Spleen (tissue), 11 donors: ENCODE results near the gene ZNF672. TPM values are rescaled to one million over a fixed set of nuclear protein-coding genes. Genes with fewer than 3 reads are reported as not detected.

Source experiments
- DNase-seq: peaks from one replicate; pipeline ENCODE4 v3.0.0-alpha.2; 2020
- H3K27ac ChIP-seq, 8 donors: fragments of 200-600 bp; sonication (generic) in 7 of 8; 1 replicate in 4 of 8; 2 replicates in 4 of 8; pipeline versions ENCODE4 v1.5.0 to v1.8.0; 2016 to 2021; ENCODE audit warnings: inconsistent platforms in 4 of 8, mild to moderate bottlenecking in 4 of 8, moderate library complexity in 1 of 8
- H3K27me3 ChIP-seq, 7 donors: fragments of 200-600 bp; sonication (generic) in 6 of 7; replicated peaks in 1 of 7; 1 replicate in 4 of 7; 2 replicates in 3 of 7; pipeline versions ENCODE4 v1.5.0 to v1.8.0; 2016 to 2021; ENCODE audit warnings: inconsistent platforms in 3 of 7, mild to moderate bottlenecking in 1 of 7
- H3K36me3 ChIP-seq, 6 donors: fragments of 200-600 bp; sonication (generic) in 5 of 6; 1 replicate in 4 of 6; 2 replicates in 2 of 6; pipeline versions ENCODE4 v1.5.0 to v1.8.0; 2016 to 2021; ENCODE audit warnings: inconsistent platforms in 2 of 6
- H3K4me1 ChIP-seq, 6 donors: fragments of 200-600 bp; sonication (generic) in 5 of 6; 1 replicate in 3 of 6; 2 replicates in 3 of 6; pipeline versions ENCODE4 v1.5.0 to v1.8.0; 2016 to 2021; ENCODE audit warnings: inconsistent platforms in 3 of 6
- H3K4me3 ChIP-seq, 8 donors: fragments of 200-600 bp; sonication (generic) in 7 of 8; 1 replicate in 4 of 8; 2 replicates in 4 of 8; pipeline versions ENCODE4 v1.5.0 to v1.8.0; 2016 to 2021; ENCODE audit warnings: inconsistent platforms in 4 of 8, mild to moderate bottlenecking in 4 of 8, moderate library complexity in 2 of 8
- H3K9me3 ChIP-seq, 8 donors: fragments of 200-600 bp; sonication (generic) in 7 of 8; 1 replicate in 4 of 8; 2 replicates in 4 of 8; pipeline versions ENCODE4 v1.5.0 to v1.8.0; 2016 to 2021; ENCODE audit warnings: inconsistent platforms in 4 of 8
- POLR2A ChIP-seq, 3 donors: fragments of 450-650 bp; IDR thresholded peaks; one replicate each; pipeline ENCODE4 v1.5.1; 2017; ENCODE audit warnings: antibody characterized with exemption in 3 of 3, mild to moderate bottlenecking in 1 of 3
- POLR2AphosphoS5 ChIP-seq, 3 donors: sonication (generic); formaldehyde crosslinking; IDR thresholded peaks; one replicate each; pipeline ENCODE4 v1.5.1; 2017; ENCODE audit warnings: antibody characterized with exemption in 3 of 3
- WGBS, 5 donors: extraction: QIAGEN DNeasy Blood & Tissue Kit in 3 of 5; methylation state at CpG; one replicate each; pipeline versions ENCODE4 v1.1.5 to v1.1.7; 2013 to 2018; 5-methylcytosine and 5-hydroxymethylcytosine counted together
- intact Hi-C: fragments of 100-400 bp; cut with DNase I; formaldehyde crosslinking; loops from one replicate; pipeline ENCODE4 v1.15.0; 2023; ENCODE audit warnings: low total_unique reads
- polyA plus RNA-seq, 3 donors: library from polyadenylated mRNA; stranded (reverse); fragments of 200-250 nt; gene quantifications; one replicate each; pipeline ENCODE4 v1.2.1, GENCODE V29; 2013
- total RNA-seq, 7 donors: library from RNA; depleted of rRNA in 3 of 7; stranded (reverse); fragments of >200 nt in 3 of 7; fragmentation: NEBNext Ultra II Directional in 4 of 7; extraction: Animal tissue kit (Norgen Biotek cat#: 25700) in 4 of 7; gene quantifications; one replicate each; pipeline versions ENCODE4 v1.1.0 to v1.2.1, GENCODE V29; 2016 to 2021
- TF ChIP-seq, protein P1 (sequence below), 11 experiments: fragments of 200-600 bp in 7 of 11; fragments of 450-650 bp in 4 of 11; sonication (generic) in 4 of 11; IDR thresholded peaks in 8 of 11; conservative IDR thresholded peaks in 3 of 11; 1 replicate in 7 of 11; 2 replicates in 4 of 11; pipeline versions ENCODE4 v1.4.0 to v1.8.0; 2016 to 2021; ENCODE audit warnings: antibody characterized with exemption in 11 of 11, inconsistent platforms in 4 of 11, mild to moderate bottlenecking in 1 of 11
- donor health status: healthy with polysubstance abuse.
- donor health status: DM: no; HTN: no; CAD: no; lungs with moderate emphysema.
- donor health status: DM: no; HTN: no; CAD: no.
- donor health status: Bipolar disorder and iron deficiency.
- donor health status: healthy.
- donor health status: DM: no; HTN: no; CAD: no.
- donor health status: DM: yes; HTN: yes; CAD: no.

ZNF672 gene
- total and polyA plus RNA-seq, 10 donors = 13.2 to 43.1 (median 36.1) TPM

DNA sequence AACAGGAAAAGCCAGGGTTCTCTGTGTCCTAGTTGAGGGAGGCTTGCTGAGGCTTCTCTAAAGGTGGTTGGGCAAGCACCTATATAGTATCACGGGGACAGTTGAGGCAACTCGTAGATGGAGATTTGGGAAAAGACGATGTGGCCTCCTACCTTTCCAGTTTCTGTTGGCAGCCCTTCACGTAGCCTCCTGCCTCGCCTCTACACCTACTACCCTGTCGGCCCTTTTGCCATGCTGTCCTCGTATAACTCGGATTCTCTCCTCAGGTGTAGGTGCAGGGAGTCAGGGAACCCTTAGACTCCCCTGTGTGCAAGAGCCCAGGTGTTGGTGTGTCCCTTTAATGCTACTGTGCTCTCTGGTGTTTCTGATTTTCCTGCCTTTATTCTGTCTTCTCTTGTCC, 10.6 kb downstream of the ZNF672 start:
- H3K4me3 ChIP-seq = no peak overlapping the region
- H3K36me3 ChIP-seq = peaks cover 0 to 87% (median 65%) of the 10 kb centered on the region in 6 donors
- H3K4me1 ChIP-seq = peaks cover 0 to 21% (median 9%) of the 10 kb centered on the region in 6 donors
- WGBS, 5 donors = 93 to 99% (median 96%) methylated on average over 8 of the region's 8 CpGs
- TF ChIP-seq POLR2A (IDR thresholded peaks at IDR 0.05) (no peak), POLR2AphosphoS5 (IDR thresholded peaks at IDR 0.05) (no peak)
- TF ChIP-seq, protein P1, sequence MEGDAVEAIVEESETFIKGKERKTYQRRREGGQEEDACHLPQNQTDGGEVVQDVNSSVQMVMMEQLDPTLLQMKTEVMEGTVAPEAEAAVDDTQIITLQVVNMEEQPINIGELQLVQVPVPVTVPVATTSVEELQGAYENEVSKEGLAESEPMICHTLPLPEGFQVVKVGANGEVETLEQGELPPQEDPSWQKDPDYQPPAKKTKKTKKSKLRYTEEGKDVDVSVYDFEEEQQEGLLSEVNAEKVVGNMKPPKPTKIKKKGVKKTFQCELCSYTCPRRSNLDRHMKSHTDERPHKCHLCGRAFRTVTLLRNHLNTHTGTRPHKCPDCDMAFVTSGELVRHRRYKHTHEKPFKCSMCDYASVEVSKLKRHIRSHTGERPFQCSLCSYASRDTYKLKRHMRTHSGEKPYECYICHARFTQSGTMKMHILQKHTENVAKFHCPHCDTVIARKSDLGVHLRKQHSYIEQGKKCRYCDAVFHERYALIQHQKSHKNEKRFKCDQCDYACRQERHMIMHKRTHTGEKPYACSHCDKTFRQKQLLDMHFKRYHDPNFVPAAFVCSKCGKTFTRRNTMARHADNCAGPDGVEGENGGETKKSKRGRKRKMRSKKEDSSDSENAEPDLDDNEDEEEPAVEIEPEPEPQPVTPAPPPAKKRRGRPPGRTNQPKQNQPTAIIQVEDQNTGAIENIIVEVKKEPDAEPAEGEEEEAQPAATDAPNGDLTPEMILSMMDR (IDR thresholded peaks at IDR 0.05 in 8 of 11, conservative IDR thresholded peaks at IDR 0.05 in 3 of 11) = no peak
- H3K9me3 ChIP-seq = no peaks in the 10 kb centered on the region
- no peak overlapping the region for H3K27ac ChIP-seq
- intact Hi-C loops = no loop called here
- no peaks in the 10 kb centered on the region for H3K27me3 ChIP-seq
- no peak for DNase-seq

DNA sequence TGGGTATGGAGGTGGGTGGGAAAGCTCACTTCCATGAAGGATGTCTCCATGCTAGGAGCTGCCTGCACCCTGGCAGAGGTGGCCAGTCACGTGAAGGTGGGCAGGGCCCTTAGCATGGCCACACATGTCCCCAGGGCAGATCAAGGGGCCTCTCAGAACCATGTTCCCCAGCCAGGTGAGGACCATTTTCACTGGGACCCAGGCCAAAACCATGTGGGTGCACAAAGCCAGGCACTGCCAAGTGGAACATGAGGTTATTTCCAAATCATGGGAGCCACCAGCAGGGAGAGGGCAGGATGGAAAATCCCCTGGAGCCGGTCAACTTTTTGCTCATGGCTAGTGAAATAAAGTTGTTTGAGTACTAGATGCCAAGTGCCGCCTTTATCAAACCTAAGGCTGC, 11.1 kb downstream of the ZNF672 start:
- no peak for DNase-seq
- peaks cover 0 to 88% (median 65%) of the 10 kb centered on the region in 6 donors for H3K36me3 ChIP-seq
- TF ChIP-seq, protein P1 (IDR thresholded peaks at IDR 0.05 in 8 of 11, conservative IDR thresholded peaks at IDR 0.05 in 3 of 11) = no peak
- TF ChIP-seq POLR2AphosphoS5 (IDR thresholded peaks at IDR 0.05) = no peak
- no peak for TF ChIP-seq POLR2A (IDR thresholded peaks at IDR 0.05)

DNA sequence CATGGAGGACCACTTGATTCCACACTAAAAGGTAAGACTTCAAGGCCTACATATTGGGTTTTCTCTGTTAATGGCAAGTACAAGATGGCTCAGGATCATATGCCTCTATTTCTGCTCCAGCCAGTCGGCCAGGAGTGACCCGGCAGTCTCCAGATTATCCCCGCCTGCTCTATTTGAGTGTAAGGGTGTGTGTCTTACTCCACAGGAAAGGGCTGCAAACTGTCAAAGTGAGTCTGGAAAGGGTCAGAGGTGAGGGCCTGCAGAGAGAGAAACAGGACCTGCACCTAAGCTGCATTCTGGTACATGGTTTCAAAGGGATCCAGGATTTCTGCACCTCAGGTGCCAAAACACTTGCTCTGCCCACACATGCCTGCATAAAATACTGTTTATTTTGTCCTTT, 11.6 kb downstream of the ZNF672 start:
- Histone ChIP-seq H3K9me3 (no peaks in the 10 kb centered on the region), H3K27me3 (no peaks in the 10 kb centered on the region), H3K4me3 (no peak overlapping the region), H3K36me3 (peaks cover 0 to 87% (median 62%) of the 10 kb centered on the region in 6 donors), H3K4me1 (peaks cover 0 to 29% (median 12%) of the 10 kb centered on the region in 6 donors), H3K27ac (no peak overlapping the region)
- intact Hi-C loops = no loop called here
- no peak for DNase-seq
- 86 to 97% (median 91%) methylated on average over 3 of the region's 3 CpGs for WGBS, 5 donors
- TF ChIP-seq, protein P1 (IDR thresholded peaks at IDR 0.05 in 8 of 11, conservative IDR thresholded peaks at IDR 0.05 in 3 of 11) = no peak
- no peak for TF ChIP-seq POLR2AphosphoS5 (IDR thresholded peaks at IDR 0.05)
- TF ChIP-seq POLR2A (IDR thresholded peaks at IDR 0.05) = no peak

More for the DNA sequence above, 11.1 kb downstream of the ZNF672 start:
- no peak overlapping the region for H3K4me3 ChIP-seq
- H3K27me3 ChIP-seq = no peaks in the 10 kb centered on the region
- H3K27ac ChIP-seq = no peak overlapping the region
- H3K9me3 ChIP-seq = no peaks in the 10 kb centered on the region
- WGBS, 5 donors = 92 to 98% (median 94%) methylated on average over 3 of the region's 3 CpGs
- intact Hi-C loops = no loop called here
- peaks cover 0 to 27% (median 12%) of the 10 kb centered on the region in 6 donors for H3K4me1 ChIP-seq

- Histone ChIP-seq H3K4me1 (peaks cover 0 to 33% (median 12%) of the 10 kb centered on the region in 6 donors), H3K27me3 (no peaks in the 10 kb centered on the region), H3K36me3 (peaks cover 0 to 87% (median 57%) of the 10 kb centered on the region in 6 donors), H3K27ac (no peak overlapping the region), H3K4me3 (no peak overlapping the region), H3K9me3 (no peaks in the 10 kb centered on the region)
- no peak for DNase-seq
- intact Hi-C loops = no loop called here
- TF ChIP-seq POLR2AphosphoS5 (IDR thresholded peaks at IDR 0.05) = peak in 1 of 3 donors; percentile 51
- no peak for TF ChIP-seq POLR2A (IDR thresholded peaks at IDR 0.05)
- WGBS, 5 donors = 92 to 100% (median 96%) methylated on average over 1 to 9 of the region's 9 CpGs
These were observed 12.1 kb downstream of the ZNF672 start for GRCh38 chr1:248850124-248850523.
